Parathyroid adenoma (tissue), 2 donors: ENCODE results near the gene SPDYE8.
"Not testable (repeated sequence)": the region's sequence is repeated elsewhere in the genome, so short reads cannot be mapped to it uniquely, and the experiment has no call there.

Source experiments
- H2AFZ ChIP-seq: fragments of 300-600 bp; sonication (generic); one replicate; pipeline ENCODE4 v1.7.0; 2017; ENCODE audit warnings: antibody characterized with exemption, mild to moderate bottlenecking
- H3K27ac ChIP-seq: fragments of 300-600 bp; sonication (generic); one replicate; pipeline ENCODE4 v1.7.0; 2017
- H3K27me3 ChIP-seq: fragments of 300-600 bp; sonication (generic); one replicate; pipeline ENCODE4 v1.7.0; 2017; ENCODE audit warnings: low read length; ENCODE audit not compliant: control insufficient read depth, insufficient read depth
- H3K36me3 ChIP-seq: fragments of 300-600 bp; sonication (generic); one replicate; pipeline ENCODE4 v1.7.0; 2017; ENCODE audit warnings: low read length; ENCODE audit not compliant: control insufficient read depth, insufficient read depth
- H3K4me1 ChIP-seq: fragments of 300-600 bp; sonication (generic); one replicate; pipeline ENCODE4 v1.7.0; 2017; ENCODE audit warnings: control low read depth
- H3K4me2 ChIP-seq: fragments of 300-600 bp; sonication (generic); one replicate; pipeline ENCODE4 v1.7.0; 2017; ENCODE audit warnings: low read length
- H3K4me3 ChIP-seq: fragments of 300-600 bp; sonication (generic); one replicate; pipeline ENCODE4 v1.7.0; 2017; ENCODE audit warnings: low read depth, low read length
- H3K79me2 ChIP-seq: fragments of 300-600 bp; sonication (generic); one replicate; pipeline ENCODE4 v1.7.0; 2017; ENCODE audit warnings: control low read depth
- H3K9ac ChIP-seq: fragments of 300-600 bp; sonication (generic); one replicate; pipeline ENCODE4 v1.7.0; 2017; ENCODE audit warnings: mild to moderate bottlenecking
- H3K9me3 ChIP-seq: fragments of 300-600 bp; sonication (generic); one replicate; pipeline ENCODE4 v1.7.0; 2017; ENCODE audit warnings: low read length; ENCODE audit not compliant: control insufficient read depth
- donor health status: primary hyperparathyroidism.

SPDYE8 gene, protein sequence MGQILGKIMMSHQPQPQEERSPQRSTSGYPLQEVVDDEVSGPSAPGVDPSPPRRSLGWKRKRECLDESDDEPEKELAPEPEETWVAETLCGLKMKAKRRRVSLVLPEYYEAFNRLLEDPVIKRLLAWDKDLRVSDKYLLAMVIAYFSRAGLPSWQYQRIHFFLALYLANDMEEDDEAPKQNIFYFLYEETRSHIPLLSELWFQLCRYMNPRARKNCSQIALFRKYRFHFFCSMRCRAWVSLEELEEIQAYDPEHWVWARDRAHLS

DNA sequence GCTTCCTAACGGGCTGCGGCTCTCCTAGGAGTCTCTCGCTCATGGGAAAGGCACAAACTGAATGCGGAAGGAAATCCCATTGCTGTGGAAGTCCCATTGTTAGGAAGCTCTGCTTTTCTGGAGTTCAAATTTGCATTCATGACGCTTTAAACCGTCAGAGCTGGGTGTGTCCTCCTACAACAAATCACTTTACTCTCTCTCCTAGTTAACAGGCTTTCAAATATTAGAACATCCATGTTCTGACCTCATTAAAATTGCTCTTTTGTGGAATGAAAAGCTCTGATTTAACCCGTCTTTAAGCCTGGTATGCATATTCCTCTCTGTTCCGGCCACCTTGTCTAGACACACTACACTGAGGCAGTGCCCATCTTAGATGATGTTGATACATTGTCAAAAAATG, at the start of gene SPDYE8:
Gene SPDYE8 (minus strand): TSS at position 101 of the 400 bp plus-strand sequence. CDS start 1,800 bp downstream, outside the sequence.
- not testable (repeated sequence) for H3K4me3 ChIP-seq, H3K9ac ChIP-seq, H3K4me1 ChIP-seq, H3K4me2 ChIP-seq, H3K27me3 ChIP-seq, H3K9me3 ChIP-seq, H3K27ac ChIP-seq, H3K36me3 ChIP-seq, H2AFZ ChIP-seq, H3K79me2 ChIP-seq

DNA sequence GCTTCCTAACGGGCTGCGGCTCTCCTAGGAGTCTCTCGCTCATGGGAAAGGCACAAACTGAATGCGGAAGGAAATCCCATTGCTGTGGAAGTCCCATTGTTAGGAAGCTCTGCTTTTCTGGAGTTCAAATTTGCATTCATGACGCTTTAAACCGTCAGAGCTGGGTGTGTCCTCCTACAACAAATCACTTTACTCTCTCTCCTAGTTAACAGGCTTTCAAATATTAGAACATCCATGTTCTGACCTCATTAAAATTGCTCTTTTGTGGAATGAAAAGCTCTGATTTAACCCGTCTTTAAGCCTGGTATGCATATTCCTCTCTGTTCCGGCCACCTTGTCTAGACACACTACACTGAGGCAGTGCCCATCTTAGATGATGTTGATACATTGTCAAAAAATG, 28.2 kb upstream of the SPDYE8 start, which contains the start of gene SPDYE11:
Gene SPDYE11 (minus strand): TSS at position 101 of the 400 bp plus-strand sequence. CDS start 1,800 bp downstream, outside the sequence.
- H3K27me3 ChIP-seq, H3K9me3 ChIP-seq, H3K27ac ChIP-seq, H3K4me2 ChIP-seq, H2AFZ ChIP-seq, H3K4me3 ChIP-seq, H3K79me2 ChIP-seq, H3K4me1 ChIP-seq, H3K9ac ChIP-seq, H3K36me3 ChIP-seq: not testable (repeated sequence)

DNA sequence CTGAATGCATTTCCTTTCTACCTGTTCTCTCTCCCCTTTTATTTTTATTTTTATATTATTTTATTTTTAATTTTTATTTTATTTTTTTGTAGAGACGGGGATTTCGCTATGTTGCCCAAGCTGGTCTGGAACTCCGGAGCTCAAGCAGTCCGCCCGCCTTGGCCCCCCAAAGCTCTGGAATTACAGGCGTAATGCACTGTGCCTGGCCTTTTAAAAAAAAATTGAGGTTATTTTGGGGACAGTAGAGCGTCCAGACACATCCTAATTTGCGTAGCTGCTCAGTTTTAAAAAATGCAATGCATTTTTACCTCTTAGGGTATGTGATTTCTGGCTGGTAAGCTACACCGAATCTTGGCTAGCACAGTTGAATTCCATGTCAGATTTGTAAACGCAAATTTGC, 23.1 kb downstream of the SPDYE8 start:
- H3K27me3 ChIP-seq, H3K36me3 ChIP-seq, H3K4me3 ChIP-seq, H3K9me3 ChIP-seq, H3K4me2 ChIP-seq, H2AFZ ChIP-seq, H3K79me2 ChIP-seq, H3K9ac ChIP-seq, H3K4me1 ChIP-seq, H3K27ac ChIP-seq: not testable (repeated sequence)

DNA sequence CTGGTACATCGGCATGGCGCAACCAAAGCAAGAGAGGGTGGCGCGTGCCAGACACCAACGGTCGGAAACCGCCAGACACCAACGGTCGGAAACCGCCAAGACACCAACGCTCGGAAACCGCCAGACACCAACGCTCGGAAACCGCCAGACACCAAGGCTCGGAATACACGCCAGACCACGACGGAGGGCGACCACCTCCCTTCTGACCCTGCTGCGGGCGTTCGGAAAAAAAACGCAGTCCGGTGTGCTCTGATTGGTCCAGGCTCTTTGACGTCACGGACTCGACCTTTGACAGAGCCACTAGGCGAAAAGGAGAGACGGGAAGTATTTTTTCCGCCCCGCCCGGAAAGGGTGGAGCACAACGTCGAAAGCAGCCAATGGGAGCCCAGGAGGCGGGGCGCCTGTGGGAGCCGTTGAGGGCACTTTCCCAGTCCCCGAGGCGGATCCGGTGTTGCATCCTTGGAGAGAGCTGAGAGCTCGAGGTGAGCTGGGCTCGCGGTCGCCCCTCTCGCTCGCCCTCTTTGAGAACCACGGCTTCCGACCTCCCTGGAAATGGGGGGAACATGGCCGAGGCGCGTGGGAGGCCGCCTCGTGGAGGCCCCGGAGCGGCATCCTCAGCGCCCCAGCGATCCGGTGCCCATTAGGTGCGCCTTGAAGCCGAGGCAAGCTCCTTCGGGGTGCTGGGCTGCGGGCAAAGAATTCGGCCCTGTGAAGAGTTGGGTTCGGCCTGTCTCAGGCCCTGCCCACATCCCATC, 23.7 kb downstream of the SPDYE8 start:
- peak overlapping the region; percentile 77 for H3K27ac ChIP-seq
- H3K4me1 ChIP-seq, H3K9ac ChIP-seq: not testable (repeated sequence)

DNA sequence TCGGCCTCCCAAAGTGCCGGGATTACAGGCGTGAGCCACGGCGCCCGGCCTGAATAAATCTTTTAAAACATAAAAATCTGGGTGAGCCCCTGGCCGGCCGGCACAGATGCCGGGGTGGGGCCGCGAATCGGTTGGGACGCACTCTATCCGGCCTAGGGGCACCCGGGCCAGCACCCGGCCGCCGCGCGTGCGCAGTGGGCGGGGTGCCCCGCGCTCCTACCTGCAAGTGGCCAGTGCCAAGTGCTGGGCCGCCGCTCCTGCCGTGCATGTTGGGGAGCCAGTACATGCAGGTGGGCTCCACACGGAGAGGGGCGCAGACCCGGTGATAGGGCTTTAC, 24.2 kb downstream of the SPDYE8 start:
- Histone ChIP-seq H2AFZ (peak overlapping the region; percentile 85), H3K27ac (peak overlapping the region; percentile 77), H3K4me3 (peak overlapping the region; percentile 78), H3K4me2 (peak overlapping the region; percentile 47)
- H3K79me2 ChIP-seq, H3K9ac ChIP-seq, H3K4me1 ChIP-seq, H3K27me3 ChIP-seq, H3K9me3 ChIP-seq, H3K36me3 ChIP-seq: not testable (repeated sequence)

More for the DNA sequence above, 23.7 kb downstream of the SPDYE8 start:
- not testable (repeated sequence) for H3K36me3 ChIP-seq, H3K27me3 ChIP-seq, H3K79me2 ChIP-seq, H3K9me3 ChIP-seq
- Histone ChIP-seq H2AFZ (peak overlapping the region; percentile 85), H3K4me3 (peak overlapping the region; percentile 78), H3K4me2 (peak overlapping the region; percentile 47)

DNA sequence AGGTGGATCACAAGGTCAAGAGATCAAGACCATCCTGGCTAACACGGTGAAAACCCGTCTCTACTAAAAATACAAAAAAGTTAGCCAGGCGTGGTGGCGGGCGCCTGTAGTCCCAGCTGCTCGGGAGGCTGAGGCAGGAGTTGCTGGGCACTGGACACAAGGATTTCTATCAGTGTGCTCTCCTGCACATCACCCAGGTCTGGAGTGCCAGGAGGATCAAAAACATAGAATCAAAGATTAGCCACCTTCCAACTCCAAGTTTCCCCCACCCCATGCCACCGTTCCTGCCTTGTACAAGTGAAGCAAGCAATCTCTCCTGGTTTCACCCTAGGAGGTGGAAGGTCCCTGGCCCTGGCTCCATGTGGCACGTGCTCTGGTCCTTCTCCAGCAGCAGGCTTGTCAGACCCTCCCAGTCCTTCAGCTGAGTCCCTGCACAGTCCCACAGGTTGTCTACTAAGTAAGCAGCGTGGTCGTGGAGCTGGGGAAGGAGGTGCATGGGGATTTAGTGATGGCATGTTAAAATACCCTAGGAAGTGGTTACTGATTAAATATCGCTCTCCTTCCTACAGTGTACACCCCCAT, 31.6 kb downstream of the SPDYE8 start:
- not testable (repeated sequence) for H3K36me3 ChIP-seq, H3K4me2 ChIP-seq, H3K27me3 ChIP-seq, H3K9ac ChIP-seq, H3K79me2 ChIP-seq, H3K27ac ChIP-seq, H3K4me1 ChIP-seq, H3K4me3 ChIP-seq, H3K9me3 ChIP-seq, H2AFZ ChIP-seq

DNA sequence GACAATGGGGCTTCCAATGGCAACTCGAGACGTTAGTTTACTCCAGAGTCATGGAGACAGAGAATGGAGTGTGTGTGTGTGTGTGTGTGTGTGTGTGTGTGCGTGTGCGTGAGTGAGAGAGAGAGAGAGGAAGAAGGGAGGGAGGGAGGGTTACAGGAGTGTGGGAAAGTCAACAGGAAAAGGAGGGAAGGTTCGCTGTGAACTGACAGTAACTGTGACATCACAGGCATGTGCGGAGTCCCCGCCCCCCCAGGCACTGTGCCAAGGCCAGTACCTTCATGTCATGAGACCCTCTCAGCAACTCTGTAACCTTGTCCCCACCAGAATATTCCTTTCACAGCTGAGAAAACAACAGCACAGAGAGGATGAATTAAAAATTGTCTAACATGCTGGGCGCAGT, 32.1 kb downstream of the SPDYE8 start:
- not testable (repeated sequence) for H2AFZ ChIP-seq, H3K9ac ChIP-seq, H3K79me2 ChIP-seq, H3K9me3 ChIP-seq, H3K4me1 ChIP-seq, H3K4me3 ChIP-seq, H3K27ac ChIP-seq, H3K4me2 ChIP-seq, H3K27me3 ChIP-seq, H3K36me3 ChIP-seq

DNA sequence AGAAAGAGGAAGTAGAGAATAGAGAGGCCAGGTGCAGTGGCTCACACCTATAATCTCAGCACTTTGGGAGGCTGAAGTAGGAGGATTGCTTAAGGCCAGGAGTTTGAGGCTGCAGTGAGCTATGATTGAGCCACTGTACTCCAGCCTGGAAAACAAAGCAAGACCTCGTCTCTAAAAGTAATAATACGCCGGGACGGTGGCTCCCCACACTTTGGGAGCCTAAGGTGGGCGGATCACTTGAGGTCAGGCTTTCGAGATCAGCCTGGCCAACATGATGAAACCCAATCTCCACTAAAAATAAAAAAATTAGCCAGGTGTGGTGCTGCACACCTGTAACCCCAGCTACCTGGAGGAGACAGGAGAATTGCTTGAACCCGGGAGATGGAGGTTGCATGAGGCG, 34.1 kb downstream of the SPDYE8 start:
- not testable (repeated sequence) for H3K4me3 ChIP-seq, H3K27ac ChIP-seq, H3K79me2 ChIP-seq, H3K9me3 ChIP-seq, H2AFZ ChIP-seq, H3K27me3 ChIP-seq, H3K4me2 ChIP-seq, H3K4me1 ChIP-seq, H3K36me3 ChIP-seq, H3K9ac ChIP-seq

DNA sequence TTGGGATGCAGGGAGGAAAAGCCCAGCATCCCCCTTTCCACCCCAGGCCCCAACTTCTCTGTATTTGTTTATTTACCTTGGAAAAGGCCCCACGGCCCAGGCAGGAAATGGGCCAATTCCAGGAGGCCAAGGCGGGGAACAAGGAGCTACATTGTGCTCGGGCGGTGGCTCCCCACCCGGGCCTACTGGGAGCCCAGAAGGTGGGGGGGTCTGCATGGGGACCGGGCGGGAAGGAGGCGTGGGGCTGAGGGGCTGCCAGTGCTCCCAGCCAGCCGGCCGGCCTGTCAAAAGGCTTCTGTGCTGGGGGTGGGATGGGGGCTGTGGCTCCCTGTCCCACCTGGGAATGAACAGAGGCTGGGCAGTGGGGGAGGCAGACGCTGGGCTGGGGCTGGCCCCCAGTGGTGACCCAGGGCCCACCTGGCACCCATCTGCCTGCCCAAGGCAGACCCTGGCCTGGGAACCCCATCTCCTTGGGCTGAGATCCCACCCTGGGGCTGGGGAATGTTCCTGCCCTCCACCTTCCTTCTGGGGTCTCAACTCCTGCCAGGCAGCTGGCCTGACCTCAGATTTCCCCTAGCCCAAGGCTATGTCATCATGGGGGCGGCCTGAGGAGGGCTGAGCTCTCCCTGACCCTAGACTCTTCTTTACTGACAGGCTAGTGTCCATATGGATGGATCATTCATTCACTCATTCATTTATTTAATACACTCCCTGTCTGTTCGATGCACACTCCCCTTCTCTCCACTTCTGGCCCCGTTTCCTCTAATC, 39.2 kb downstream of the SPDYE8 start:
- H3K79me2 ChIP-seq, H3K9ac ChIP-seq, H3K4me1 ChIP-seq, H2AFZ ChIP-seq, H3K27me3 ChIP-seq, H3K4me3 ChIP-seq, H3K4me2 ChIP-seq, H3K36me3 ChIP-seq, H3K27ac ChIP-seq, H3K9me3 ChIP-seq: not testable (repeated sequence)

DNA sequence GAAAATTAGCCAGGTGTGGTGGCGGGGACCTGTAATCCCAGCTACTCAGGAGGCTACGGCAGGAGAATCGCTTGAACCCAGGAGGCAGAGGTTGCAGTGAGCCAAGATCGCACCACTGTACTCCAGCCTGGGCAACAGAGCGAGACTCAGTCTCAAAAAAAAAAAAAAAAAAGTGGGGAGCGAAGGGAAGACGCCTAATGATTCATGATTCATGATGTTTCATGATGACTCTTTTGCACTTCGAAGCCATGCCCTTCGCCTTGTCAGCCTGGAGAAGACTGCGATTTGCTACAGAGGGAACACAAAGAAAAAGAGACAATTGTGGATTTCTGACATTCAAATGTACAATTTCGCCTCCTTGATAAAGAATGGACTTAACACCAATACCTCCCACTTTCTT, 47.5 kb downstream of the SPDYE8 start:
- H3K27ac ChIP-seq, H3K4me3 ChIP-seq, H3K9me3 ChIP-seq, H3K9ac ChIP-seq, H3K36me3 ChIP-seq, H2AFZ ChIP-seq, H3K79me2 ChIP-seq, H3K4me1 ChIP-seq, H3K4me2 ChIP-seq, H3K27me3 ChIP-seq: not testable (repeated sequence)
